Panc1 (cell line): ENCODE data around the gene PARP11. TPM values are rescaled to one million over a fixed set of nuclear protein-coding genes. Genes with fewer than 3 reads are reported as not detected.

Experiments used
- ATAC-seq: fragments of 200-7000 bp; cut with Tn5 transposase; 2 replicates; pipeline ENCODE4 v1.9.1; 2020; ENCODE audit warnings: mild to moderate bottlenecking, moderate library complexity
- BruUV-seq: library from RNA; stranded (reverse); fragments of 400-500 nt; replicated peaks from 2 replicates; lab custom pipeline; 2021; lab: Mats Ljungman, UMichigan
- CTCF ChIA-PET: fragments of 300-600 bp; sonication (Branson Sonifier 250); formaldehyde crosslinking; loops from one replicate; lab custom pipeline; 2022; ENCODE audit warnings: antibody characterized with exemption; lab: Charles Lee
- POLR2A ChIA-PET: fragments of 300-600 bp; sonication (Branson Sonifier 250); formaldehyde crosslinking; loops from one replicate; lab custom pipeline; 2022; ENCODE audit warnings: antibody characterized with exemption; lab: Charles Lee
- DNase-seq: peaks from one replicate; pipeline ENCODE4 v3.0.0-alpha.2; 2010; ENCODE audit warnings: low read depth, low spot score
- H3K27ac ChIP-seq: 2 replicates; pipeline ENCODE4 v1.5.1; 2011; ENCODE audit warnings: mild to moderate bottlenecking, low read length, inconsistent platforms
- H3K27me3 ChIP-seq: fragments of 200-500 bp; sonication (Bioruptor generic); 2 replicates; pipeline ENCODE4 v1.6.0; 2014; ENCODE audit warnings: low read length, inconsistent platforms; ENCODE audit not compliant: control insufficient read depth, insufficient read depth
- H3K36me3 ChIP-seq: fragments of 200-500 bp; sonication (Bioruptor generic); 2 replicates; pipeline ENCODE4 v1.5.1; 2014; ENCODE audit warnings: inconsistent platforms, mild to moderate bottlenecking, low read length, moderate library complexity; ENCODE audit not compliant: control insufficient read depth, insufficient read depth
- H3K4me1 ChIP-seq: 2 replicates; pipeline ENCODE4 v1.5.1; 2011; ENCODE audit warnings: inconsistent platforms, mild to moderate bottlenecking, low read length, moderate library complexity; ENCODE audit not compliant: control insufficient read depth, insufficient read depth
- H3K4me3 ChIP-seq, 2 experiments: 2 replicates each; pipeline ENCODE4 v1.5.1; 2011 to 2012; ENCODE audit warnings: low read depth in 2 of 2, low read length in 2 of 2, mild to moderate bottlenecking in 2 of 2, inconsistent platforms in 1 of 2, moderate library complexity in 1 of 2
- H3K9me3 ChIP-seq: fragments of 200-500 bp; sonication (Bioruptor generic); 2 replicates; pipeline ENCODE4 v1.5.1; 2014; ENCODE audit warnings: low read depth, mild to moderate bottlenecking, inconsistent platforms, low read length, moderate library complexity; ENCODE audit not compliant: control insufficient read depth, insufficient read depth
- POLR2AphosphoS5 ChIP-seq: IDR thresholded peaks from 2 replicates; pipeline ENCODE4 v1.6.1; 2012; ENCODE audit warnings: mild to moderate bottlenecking, low read depth, low read length, moderate library complexity
- SIN3A ChIP-seq: IDR thresholded peaks from 2 replicates; pipeline ENCODE4 v1.6.1; 2012; ENCODE audit warnings: low read depth, mild to moderate bottlenecking, low read length, moderate library complexity, borderline replicate concordance; ENCODE audit not compliant: insufficient read depth
- TCF7L2 ChIP-seq: IDR thresholded peaks from 2 replicates; pipeline ENCODE4 v1.6.1; 2011; ENCODE audit warnings: mild to moderate bottlenecking, low read depth, low read length, inconsistent platforms
- in situ Hi-C: cut with HindIII; loops from 2 replicates; pipeline ENCODE4 v1.10.0; 2016; ENCODE audit warnings: low sequenced_read_pairs, low pct_unique_long_range_greater_than_20kb
- intact Hi-C: fragments of 100-400 bp; cut with micrococcal nuclease; formaldehyde crosslinking; loops from one replicate; pipeline ENCODE4 v1.10.0; 2022; ENCODE audit not compliant: unreplicated experiment
- total RNA-seq: library from RNA; stranded (reverse); gene quantifications from one replicate; pipeline ENCODE4 v1.2.1, GENCODE V29; 2021; ENCODE audit not compliant: unreplicated experiment
- TF ChIP-seq, protein P1 (sequence below): fragments of 450-650 bp; IDR thresholded peaks from 2 replicates; pipeline ENCODE4 v1.5.1; 2017; ENCODE audit warnings: mild to moderate bottlenecking
- TF ChIP-seq, protein P2 (sequence below), 2 experiments: IDR thresholded peaks; 2 replicates each; pipeline ENCODE4 v1.6.1; 2011 to 2012; ENCODE audit warnings: low read depth in 2 of 2, control low read depth in 1 of 2, low read length in 1 of 2, mild to moderate bottlenecking in 1 of 2, moderate library complexity in 1 of 2; ENCODE audit not compliant: insufficient read depth in 1 of 2

PARP11 gene
- total RNA-seq, 1 experiment from 2014 or later, result 7.3 TPM

DNA sequence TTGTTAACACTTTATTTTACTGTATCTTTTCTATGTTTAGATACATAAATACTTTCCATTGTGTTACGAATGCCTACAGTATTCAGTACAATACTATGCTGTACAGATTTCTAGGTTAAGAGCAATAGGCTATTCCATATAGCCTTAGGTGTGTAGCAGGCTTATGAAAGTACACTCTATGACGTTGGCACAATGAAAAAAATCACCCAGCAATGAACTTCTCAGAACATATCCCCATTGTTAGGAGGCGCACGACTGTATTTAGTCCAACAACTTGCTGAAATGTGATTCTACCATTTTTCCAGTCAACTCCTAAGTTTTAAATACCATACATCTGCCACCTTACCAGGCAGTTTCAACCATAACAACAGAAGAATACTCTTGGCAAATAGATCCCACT, 1.8 kb downstream of the PARP11 start:
- no peaks in the 10 kb centered on the region for H3K27me3 ChIP-seq
- no peak for ATAC-seq
- intact Hi-C loops (no loop called here), in situ Hi-C loops (no loop called here)
- ChIA-PET CTCF (no interaction called here), POLR2A (no interaction called here)
- no peaks in the 10 kb centered on the region; the same call in none of the 2 replicates for H3K4me1 ChIP-seq
- DNase-seq, result no peak
- H3K4me3 ChIP-seq, result peak overlapping the region; percentile 75 to 82; a peak in 3 of 4 replicates
- TF ChIP-seq TCF7L2, result no peak
- no TSS peak for BruUV-seq
- H3K9me3 ChIP-seq, result peaks cover 3% of the 10 kb centered on the region; the same call in 1 of the 2 replicates
- no peaks in the 10 kb centered on the region for H3K36me3 ChIP-seq
- H3K27ac ChIP-seq, result peak overlapping the region; percentile 91; the same call in 1 of the 2 replicates

DNA sequence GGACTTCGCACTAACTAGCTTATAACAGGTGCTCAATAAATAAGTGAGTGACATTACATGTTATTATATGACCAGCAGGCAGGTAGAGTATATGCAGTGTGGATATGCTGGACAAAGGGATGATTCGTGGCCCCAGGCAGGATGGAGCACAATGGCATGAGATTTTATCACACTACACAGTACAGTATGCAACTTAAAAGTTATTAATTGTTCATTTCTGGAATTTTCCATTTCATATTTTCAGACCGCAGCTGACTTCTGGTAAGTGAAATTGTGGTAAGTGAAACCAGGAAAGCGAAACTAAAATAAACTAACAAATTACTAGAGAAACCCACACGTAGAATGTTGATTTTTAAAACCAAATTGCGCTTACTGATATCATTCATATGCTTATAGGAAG, 3.3 kb downstream of the PARP11 start:
- CTCF ChIA-PET, result no interaction called here
- intact Hi-C loops, result no loop called here
- Histone ChIP-seq H3K36me3 (no peaks in the 10 kb centered on the region), H3K27me3 (no peaks in the 10 kb centered on the region), H3K27ac (no peak overlapping the region), H3K9me3 (peaks cover 18% of the 10 kb centered on the region; the same call in 1 of the 2 replicates), H3K4me3 (no peak overlapping the region), H3K4me1 (no peaks in the 10 kb centered on the region; the same call in none of the 2 replicates)
- BruUV-seq, result no TSS peak
- no peak for ATAC-seq
- POLR2A ChIA-PET, result no interaction called here
- TF ChIP-seq SIN3A (no peak), POLR2AphosphoS5 (no peak), TCF7L2 (no peak)
- TF ChIP-seq, protein P1, sequence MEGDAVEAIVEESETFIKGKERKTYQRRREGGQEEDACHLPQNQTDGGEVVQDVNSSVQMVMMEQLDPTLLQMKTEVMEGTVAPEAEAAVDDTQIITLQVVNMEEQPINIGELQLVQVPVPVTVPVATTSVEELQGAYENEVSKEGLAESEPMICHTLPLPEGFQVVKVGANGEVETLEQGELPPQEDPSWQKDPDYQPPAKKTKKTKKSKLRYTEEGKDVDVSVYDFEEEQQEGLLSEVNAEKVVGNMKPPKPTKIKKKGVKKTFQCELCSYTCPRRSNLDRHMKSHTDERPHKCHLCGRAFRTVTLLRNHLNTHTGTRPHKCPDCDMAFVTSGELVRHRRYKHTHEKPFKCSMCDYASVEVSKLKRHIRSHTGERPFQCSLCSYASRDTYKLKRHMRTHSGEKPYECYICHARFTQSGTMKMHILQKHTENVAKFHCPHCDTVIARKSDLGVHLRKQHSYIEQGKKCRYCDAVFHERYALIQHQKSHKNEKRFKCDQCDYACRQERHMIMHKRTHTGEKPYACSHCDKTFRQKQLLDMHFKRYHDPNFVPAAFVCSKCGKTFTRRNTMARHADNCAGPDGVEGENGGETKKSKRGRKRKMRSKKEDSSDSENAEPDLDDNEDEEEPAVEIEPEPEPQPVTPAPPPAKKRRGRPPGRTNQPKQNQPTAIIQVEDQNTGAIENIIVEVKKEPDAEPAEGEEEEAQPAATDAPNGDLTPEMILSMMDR, result no peak
- TF ChIP-seq, protein P2, sequence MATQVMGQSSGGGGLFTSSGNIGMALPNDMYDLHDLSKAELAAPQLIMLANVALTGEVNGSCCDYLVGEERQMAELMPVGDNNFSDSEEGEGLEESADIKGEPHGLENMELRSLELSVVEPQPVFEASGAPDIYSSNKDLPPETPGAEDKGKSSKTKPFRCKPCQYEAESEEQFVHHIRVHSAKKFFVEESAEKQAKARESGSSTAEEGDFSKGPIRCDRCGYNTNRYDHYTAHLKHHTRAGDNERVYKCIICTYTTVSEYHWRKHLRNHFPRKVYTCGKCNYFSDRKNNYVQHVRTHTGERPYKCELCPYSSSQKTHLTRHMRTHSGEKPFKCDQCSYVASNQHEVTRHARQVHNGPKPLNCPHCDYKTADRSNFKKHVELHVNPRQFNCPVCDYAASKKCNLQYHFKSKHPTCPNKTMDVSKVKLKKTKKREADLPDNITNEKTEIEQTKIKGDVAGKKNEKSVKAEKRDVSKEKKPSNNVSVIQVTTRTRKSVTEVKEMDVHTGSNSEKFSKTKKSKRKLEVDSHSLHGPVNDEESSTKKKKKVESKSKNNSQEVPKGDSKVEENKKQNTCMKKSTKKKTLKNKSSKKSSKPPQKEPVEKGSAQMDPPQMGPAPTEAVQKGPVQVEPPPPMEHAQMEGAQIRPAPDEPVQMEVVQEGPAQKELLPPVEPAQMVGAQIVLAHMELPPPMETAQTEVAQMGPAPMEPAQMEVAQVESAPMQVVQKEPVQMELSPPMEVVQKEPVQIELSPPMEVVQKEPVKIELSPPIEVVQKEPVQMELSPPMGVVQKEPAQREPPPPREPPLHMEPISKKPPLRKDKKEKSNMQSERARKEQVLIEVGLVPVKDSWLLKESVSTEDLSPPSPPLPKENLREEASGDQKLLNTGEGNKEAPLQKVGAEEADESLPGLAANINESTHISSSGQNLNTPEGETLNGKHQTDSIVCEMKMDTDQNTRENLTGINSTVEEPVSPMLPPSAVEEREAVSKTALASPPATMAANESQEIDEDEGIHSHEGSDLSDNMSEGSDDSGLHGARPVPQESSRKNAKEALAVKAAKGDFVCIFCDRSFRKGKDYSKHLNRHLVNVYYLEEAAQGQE (IDR thresholded peaks at IDR 0.05; ENCODE audit: insufficient read depth in 1 of 2, low read depth in 2 of 2, low read length in 1 of 2), result no peak
- in situ Hi-C loops, result no loop called here
- DNase-seq, result no peak

DNA sequence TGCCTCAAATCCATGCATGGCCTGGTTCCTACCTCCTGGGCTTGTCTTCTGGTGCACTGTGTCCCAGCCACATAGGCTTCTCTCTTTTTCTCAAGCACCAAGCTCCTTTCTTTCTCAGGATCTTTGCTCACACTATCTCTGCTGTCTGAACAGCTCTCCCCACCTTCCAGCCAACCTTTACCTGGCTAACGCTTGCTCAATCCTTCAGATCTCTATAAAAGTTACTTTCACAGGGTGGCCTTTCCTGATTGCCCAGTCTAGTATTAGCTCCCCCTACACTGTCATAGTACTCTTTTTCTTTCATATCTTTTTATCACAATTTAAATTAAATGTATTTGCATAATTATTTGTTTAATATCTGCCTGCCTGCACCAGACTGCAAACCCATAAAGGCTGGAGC, 3.8 kb downstream of the PARP11 start:
- DNase-seq (no peak), ATAC-seq (no peak)
- TF ChIP-seq, protein P2 (IDR thresholded peaks at IDR 0.05; ENCODE audit: insufficient read depth in 1 of 2, low read depth in 2 of 2, low read length in 1 of 2), result no peak
- TF ChIP-seq, protein P1, result no peak
- TF ChIP-seq POLR2AphosphoS5 (no peak), TCF7L2 (no peak), SIN3A (no peak)
- Histone ChIP-seq H3K27me3 (no peaks in the 10 kb centered on the region), H3K27ac (no peak overlapping the region), H3K4me1 (no peaks in the 10 kb centered on the region; the same call in none of the 2 replicates), H3K9me3 (peaks cover 18% of the 10 kb centered on the region; the same call in 1 of the 2 replicates), H3K4me3 (no peak overlapping the region), H3K36me3 (no peaks in the 10 kb centered on the region)
- no TSS peak for BruUV-seq
- ChIA-PET POLR2A (no interaction called here), CTCF (no interaction called here)
- in situ Hi-C loops, result no loop called here
- intact Hi-C loops, result no loop called here
